Right lobe of liver (tissue), 4 donors: ENCODE measurements around the gene CD99.

Experiments
- CTCF ChIP-seq, 4 donors: fragments of 200-600 bp in 3 of 4; fragments of 450-650 bp in 1 of 4; IDR thresholded peaks; one replicate each; pipeline versions ENCODE4 v1.5.1 to v1.8.0; 2016 to 2022; ENCODE audit warnings: antibody characterized with exemption in 4 of 4, mild to moderate bottlenecking in 2 of 4
- POLR2A ChIP-seq: fragments of 450-650 bp; IDR thresholded peaks from one replicate; pipeline ENCODE4 v1.6.1; 2017; ENCODE audit warnings: antibody characterized with exemption, mild to moderate bottlenecking
- donor health status: DM: no; HTN: no; CAD: no.
- donor health status: DM: no; HTN: no; CAD: no.
- donor health status: DM: no; HTN: yes; CAD: no.

- TF ChIP-seq POLR2A, result no peak
- TF ChIP-seq CTCF (IDR thresholded peaks at IDR 0.05), result no peak
Observed at GRCh38 chrX:2677764-2678163, 13.3 kb upstream of the CD99 start.
